H1 (cell line): ENCODE results near the gene TGM3. TPM values are rescaled to one million over a fixed set of nuclear protein-coding genes. Genes with fewer than 3 reads are reported as not detected.

Experiments used
- CTCF ChIA-PET: fragments of 300-600 bp; sonication (Branson Sonifier 250); formaldehyde crosslinking; loops from one replicate; lab custom pipeline; 2021; ENCODE audit not compliant: partially characterized antibody; lab: Charles Lee
- POLR2A ChIA-PET: fragments of 300-600 bp; sonication (Branson Sonifier 250); formaldehyde crosslinking; loops from one replicate; lab custom pipeline; 2021; ENCODE audit warnings: inconsistent platforms; ENCODE audit not compliant: partially characterized antibody; lab: Charles Lee
- DNase-seq, 2 experiments: peaks; one replicate each; pipeline versions ENCODE4 v3.0.0 to v3.0.0-alpha.2; 2010 to 2022; ENCODE audit warnings: low spot score in 2 of 2, low read depth in 1 of 2, mixed read lengths in 1 of 2
- FAIRE-seq: peaks from 2 replicates; lab custom pipeline; 2011; peaks lifted over from hg19 to GRCh38; lab: Jason Lieb, UNC
- H2AFZ ChIP-seq: 2 replicates; pipeline ENCODE4 v1.8.1; 2012; ENCODE audit warnings: low read length, inconsistent platforms
- H2AK5ac ChIP-seq: 2 replicates; pipeline ENCODE4 v1.6.1; 2013; ENCODE audit warnings: low read depth, low read length
- H2BK120ac ChIP-seq: replicated peaks from 2 replicates; pipeline ENCODE3; 2013; ENCODE audit warnings: low read depth, low read length, inconsistent platforms
- H2BK12ac ChIP-seq: 2 replicates; pipeline ENCODE4 v1.6.1; 2013; ENCODE audit warnings: low read depth, low read length
- H2BK15ac ChIP-seq: 2 replicates; pipeline ENCODE4 v1.6.1; 2013; ENCODE audit warnings: low read length
- H2BK20ac ChIP-seq: 2 replicates; pipeline ENCODE4 v1.6.1; 2013; ENCODE audit warnings: low read length
- H2BK5ac ChIP-seq: 2 replicates; pipeline ENCODE4 v1.6.1; 2013; ENCODE audit warnings: low read depth, low read length
- H3K14ac ChIP-seq: 2 replicates; pipeline ENCODE4 v1.6.1; 2013; ENCODE audit warnings: inconsistent platforms; ENCODE audit not compliant: insufficient read length
- H3K18ac ChIP-seq: 2 replicates; pipeline ENCODE4 v1.6.1; 2013; ENCODE audit warnings: low read length; ENCODE audit errors: extremely low read depth
- H3K23ac ChIP-seq: 2 replicates; pipeline ENCODE4 v1.6.1; 2013; ENCODE audit warnings: inconsistent platforms; ENCODE audit not compliant: insufficient read length
- H3K23me2 ChIP-seq: 2 replicates; pipeline ENCODE4 v1.6.1; 2013; ENCODE audit warnings: low read depth, low read length
- H3K27ac ChIP-seq: 2 replicates; pipeline ENCODE4 v1.6.1; 2011; ENCODE audit warnings: low read depth, low read length, inconsistent platforms
- H3K27me3 ChIP-seq, 4 experiments: replicated peaks in 1 of 4; 1 replicate in 1 of 4; 2 replicates in 3 of 4; pipeline versions ENCODE4 v1.6.1 to v1.8.1; 2011 to 2013; ENCODE audit warnings: low read length in 3 of 4, mild to moderate bottlenecking in 3 of 4, inconsistent platforms in 2 of 4, mixed read lengths in 2 of 4, moderate library complexity in 1 of 4; ENCODE audit not compliant: control insufficient read depth in 3 of 4, insufficient read depth in 3 of 4; ENCODE audit errors: extremely low read depth in 1 of 4
- H3K36me3 ChIP-seq, 4 experiments: 2 replicates each; pipeline versions ENCODE4 v1.6.1 to v1.8.1; 2011 to 2013; ENCODE audit warnings: mild to moderate bottlenecking in 4 of 4, low read length in 3 of 4, moderate library complexity in 2 of 4, control low read depth in 1 of 4, inconsistent platforms in 1 of 4; ENCODE audit not compliant: insufficient read depth in 4 of 4, control insufficient read depth in 2 of 4
- H3K4ac ChIP-seq: replicated peaks from 2 replicates; pipeline ENCODE3; 2013; ENCODE audit warnings: low read length, low read depth, mixed read lengths, inconsistent platforms; ENCODE audit not compliant: insufficient read length
- H3K4me1 ChIP-seq, 4 experiments: replicated peaks in 1 of 4; 1 replicate in 1 of 4; 2 replicates in 3 of 4; pipeline versions ENCODE4 v1.6.1 to v1.8.1; 2011 to 2013; ENCODE audit warnings: low read length in 3 of 4, inconsistent platforms in 2 of 4, mixed read lengths in 1 of 4; ENCODE audit not compliant: insufficient read depth in 4 of 4, control insufficient read depth in 3 of 4
- H3K4me2 ChIP-seq, 2 experiments: 2 replicates each; pipeline versions ENCODE4 v1.6.1 to v1.8.1; 2011 to 2013; ENCODE audit warnings: low read depth in 2 of 2, low read length in 2 of 2, control low read depth in 1 of 2, inconsistent platforms in 1 of 2, mild to moderate bottlenecking in 1 of 2; ENCODE audit not compliant: insufficient read depth in 1 of 2
- H3K4me3 ChIP-seq, 4 experiments: fragments of 200-600, 300-600 bp in 1 of 4; sonication (generic), shearing (Covaris generic), sonication (Bioruptor Twin) in 1 of 4; 2 replicates each; pipeline versions ENCODE4 v1.5.1 to v1.8.1; 2011 to 2016; ENCODE audit warnings: low read length in 4 of 4, low read depth in 3 of 4, control low read depth in 2 of 4, inconsistent platforms in 2 of 4, mild to moderate bottlenecking in 2 of 4, mixed read lengths in 1 of 4, moderate library complexity in 1 of 4; ENCODE audit not compliant: insufficient read depth in 2 of 4; ENCODE audit errors: extremely low read depth in 1 of 4
- H3K56ac ChIP-seq: replicated peaks from 2 replicates; pipeline ENCODE3; 2013; ENCODE audit warnings: low read depth, mild to moderate bottlenecking, mixed read lengths, low read length, inconsistent platforms; ENCODE audit not compliant: insufficient read length
- H3K79me1 ChIP-seq: 2 replicates; pipeline ENCODE4 v1.6.1; 2013; ENCODE audit warnings: low read depth, low read length, control low read depth
- H3K79me2 ChIP-seq, 2 experiments: 2 replicates each; pipeline versions ENCODE4 v1.6.1 to v1.8.1; 2012 to 2013; ENCODE audit warnings: low read length in 2 of 2, mild to moderate bottlenecking in 2 of 2, inconsistent platforms in 1 of 2; ENCODE audit not compliant: insufficient read depth in 2 of 2, control insufficient read depth in 1 of 2
- H3K9ac ChIP-seq, 4 experiments: replicated peaks in 1 of 4; 1 replicate in 1 of 4; 2 replicates in 3 of 4; pipeline versions ENCODE4 v1.6.1 to v1.8.1; 2011 to 2013; ENCODE audit warnings: low read depth in 3 of 4, low read length in 3 of 4, control low read depth in 2 of 4, mild to moderate bottlenecking in 2 of 4, moderate library complexity in 2 of 4, inconsistent platforms in 1 of 4; ENCODE audit errors: extremely low read depth in 1 of 4
- H3K9me3 ChIP-seq, 2 experiments: 2 replicates each; pipeline versions ENCODE4 v1.6.1 to v1.8.1; 2012 to 2013; ENCODE audit warnings: mild to moderate bottlenecking in 2 of 2, moderate library complexity in 2 of 2, control low read depth in 1 of 2, inconsistent platforms in 1 of 2, low read depth in 1 of 2, low read length in 1 of 2, mixed read lengths in 1 of 2; ENCODE audit not compliant: insufficient read depth in 2 of 2
- H4K20me1 ChIP-seq, 2 experiments: replicated peaks in 1 of 2; 2 replicates each; pipeline versions ENCODE3 to v1.8.1; 2011 to 2013; ENCODE audit warnings: inconsistent platforms in 2 of 2, low read length in 2 of 2, mild to moderate bottlenecking in 1 of 2; ENCODE audit not compliant: insufficient read depth in 2 of 2, control insufficient read depth in 1 of 2
- H4K5ac ChIP-seq: 2 replicates; pipeline ENCODE4 v1.6.1; 2013; ENCODE audit warnings: low read length, low read depth, mixed read lengths, inconsistent platforms; ENCODE audit not compliant: insufficient read length
- H4K8ac ChIP-seq: 2 replicates; pipeline ENCODE4 v1.8.0; 2013; ENCODE audit warnings: mild to moderate bottlenecking, moderate library complexity, low read length, inconsistent platforms; ENCODE audit not compliant: insufficient read depth; ENCODE audit errors: extremely low read depth
- H4K91ac ChIP-seq: replicated peaks from 2 replicates; pipeline ENCODE3; 2013; ENCODE audit warnings: low read length, mixed read lengths, inconsistent platforms; ENCODE audit not compliant: insufficient read length
- EZH2 ChIP-seq: fragments of 200-600 bp; sonication (generic); IDR thresholded peaks from 2 replicates; pipeline ENCODE4 v1.7.1; 2012; ENCODE audit warnings: low read depth, mild to moderate bottlenecking, moderate library complexity, low read length, inconsistent platforms; ENCODE audit not compliant: severe bottlenecking
- SIRT6 ChIP-seq: IDR thresholded peaks from one replicate; pipeline ENCODE4 v1.7.1; 2012; ENCODE audit warnings: low read length, inconsistent platforms
- WGBS, 2 experiments: shearing (Covaris generic) in 1 of 2; methylation state at CpG; one replicate each; pipeline versions ENCODE4 v1.1.6 to v1.1.7; 2013 to 2015; ENCODE audit warnings: low lambda C conversion rate in 2 of 2, mixed read lengths in 2 of 2, inconsistent platforms in 1 of 2, low coverage in 1 of 2, missing lambda C conversion rate in 1 of 2; ENCODE audit not compliant: insufficient replicate concordance in 2 of 2, insufficient coverage in 1 of 2, insufficient read length in 1 of 2; ENCODE audit errors: extremely low coverage in 1 of 2, missing lambda C conversion rate in 1 of 2; 5-methylcytosine and 5-hydroxymethylcytosine counted together
- polyA plus RNA-seq, 7 experiments: library from polyadenylated mRNA; depleted of rRNA in 3 of 7; stranded (reverse) in 5 of 7; unstranded in 2 of 7; fragments of >200 nt in 5 of 7; fragments of 200-250 nt in 2 of 7; gene quantifications; 1 replicate in 5 of 7; 2 replicates in 1 of 7; 4 replicates in 1 of 7; pipeline versions ENCODE4 v1.2.1 to v1.2.3, GENCODE V29; 2011 to 2013; ENCODE audit warnings: missing spikeins in 2 of 7, mixed read lengths in 2 of 7
- total RNA-seq: library from RNA; stranded (reverse); fragmentation: NEBNext Ultra II Directional; extraction: Animal tissue kit (Norgen Biotek cat#: 25700); gene quantifications from 2 replicates; pipeline ENCODE4 v1.2.1, GENCODE V29; 2021

Gene TGM3
- total and polyA plus RNA-seq, 2 of the 8 experiments (the other 6 are each of a cell fraction or from before 2014, with no cell fraction given), result 0.12 TPM; not detected in 1

GRCh38 chr20:2342243-2342642, 46.4 kb downstream of the TGM3 start:
- no peak overlapping the region for H3K9ac ChIP-seq
- no peak overlapping the region for H2AFZ ChIP-seq
- no peaks in the 10 kb centered on the region for H3K79me2 ChIP-seq
- H3K27me3 ChIP-seq, result no peaks in the 10 kb centered on the region
- FAIRE-seq (no peak), DNase-seq (no peak)
- H3K4me3 ChIP-seq, result no peak overlapping the region
- H3K23ac ChIP-seq, result no peak overlapping the region
- H4K91ac ChIP-seq, result no peak overlapping the region
- H2BK120ac ChIP-seq, result no peak overlapping the region
- H3K9me3 ChIP-seq, result peaks cover 0 to under 1% of the 10 kb centered on the region in 2 experiments; a peak in 1 of 4 replicates
- H2BK20ac ChIP-seq, result no peak overlapping the region
- no peak overlapping the region for H3K4me2 ChIP-seq
- H2BK12ac ChIP-seq, result no peak overlapping the region
- H3K79me1 ChIP-seq, result no peaks in the 10 kb centered on the region
- CTCF ChIA-PET, result interaction anchor here (1.5 to 4.6 kb wide), 4 partner anchors 40 to 169 kb away, joined by 3 to 31 read pairs (median 6); no protein-coding TSS in a partner anchor
- TF ChIP-seq SIRT6, result no peak
- no peak for TF ChIP-seq EZH2
- H4K5ac ChIP-seq, result no peak overlapping the region
- H3K14ac ChIP-seq, result no peak overlapping the region
- no peak overlapping the region for H2BK5ac ChIP-seq
- H4K20me1 ChIP-seq, result no peaks in the 10 kb centered on the region
- no peak overlapping the region for H3K4ac ChIP-seq
- H2BK15ac ChIP-seq, result no peak overlapping the region
- POLR2A ChIA-PET, result no interaction called here
- H3K27ac ChIP-seq, result no peak overlapping the region
- no peak overlapping the region for H4K8ac ChIP-seq
- H3K23me2 ChIP-seq, result no peaks in the 10 kb centered on the region
- H2AK5ac ChIP-seq, result no peak overlapping the region
- H3K18ac ChIP-seq, result no peak overlapping the region
- no peaks in the 10 kb centered on the region for H3K4me1 ChIP-seq
- no peaks in the 10 kb centered on the region for H3K36me3 ChIP-seq
- 87% methylated on average over 3 of the region's 3 CpGs; no CpG with 5 or more reads in 1 of the 2 experiments for WGBS, 2 experiments
- no peak overlapping the region for H3K56ac ChIP-seq
